Loucy (cell line): ENCODE measurements around the gene MAN1B1.

ENCODE experiments used
- H2AFZ ChIP-seq: fragments of 200-600 bp; sonication (generic); 2 replicates; pipeline ENCODE4 v1.6.0; 2016; ENCODE audit warnings: antibody characterized with exemption, mild to moderate bottlenecking, low read length, moderate library complexity
- H3F3A ChIP-seq: fragments of 200-600 bp; 2 replicates; pipeline ENCODE4 v1.6.0; 2016; ENCODE audit warnings: antibody characterized with exemption, low read depth, mild to moderate bottlenecking
- H3K27me3 ChIP-seq: fragments of 200-600 bp; sonication (generic); 2 replicates; pipeline ENCODE4 v1.6.1; 2014; ENCODE audit warnings: low read length, mild to moderate bottlenecking; ENCODE audit not compliant: insufficient read depth, poor library complexity, severe bottlenecking
- H3K36me3 ChIP-seq: fragments of 200-600 bp; sonication (generic); 2 replicates; pipeline ENCODE4 v1.6.1; 2016; ENCODE audit warnings: low read length; ENCODE audit not compliant: insufficient read depth
- H3K4me1 ChIP-seq: fragments of 200-600 bp; sonication (generic); 2 replicates; pipeline ENCODE4 v1.5.1; 2014; ENCODE audit warnings: low read length, mild to moderate bottlenecking; ENCODE audit not compliant: insufficient read depth, poor library complexity, severe bottlenecking
- H3K4me2 ChIP-seq: fragments of 200-600 bp; sonication (generic); 2 replicates; pipeline ENCODE4 v1.6.0; 2014; ENCODE audit warnings: antibody characterized with exemption, low read length, low read depth, mild to moderate bottlenecking; ENCODE audit not compliant: poor library complexity, severe bottlenecking
- H3K4me3 ChIP-seq: fragments of 200-600 bp; sonication (generic); 2 replicates; pipeline ENCODE4 v1.5.1; 2014; ENCODE audit warnings: low read length, mild to moderate bottlenecking, mixed read lengths; ENCODE audit not compliant: poor library complexity, severe bottlenecking
- H3K79me2 ChIP-seq: fragments of 200-600 bp; sonication (generic); 2 replicates; pipeline ENCODE4 v1.6.1; 2014; ENCODE audit warnings: low read length; ENCODE audit not compliant: insufficient read depth
- H3K9ac ChIP-seq: fragments of 200-600 bp; sonication (generic); 2 replicates; pipeline ENCODE4 v1.6.0; 2014; ENCODE audit warnings: mild to moderate bottlenecking, low read depth, low read length, moderate library complexity; ENCODE audit not compliant: poor library complexity, severe bottlenecking
- H3K9me2 ChIP-seq: fragments of 200-600 bp; sonication (generic); replicated peaks from 2 replicates; pipeline ENCODE4 v1.6.1; 2016; ENCODE audit warnings: low read depth, low read length, mixed read lengths
- H3K9me3 ChIP-seq: fragments of 200-600 bp; sonication (generic); 2 replicates; pipeline ENCODE4 v1.6.1; 2014; ENCODE audit warnings: mild to moderate bottlenecking, antibody characterized with exemption, low read length, low read depth; ENCODE audit not compliant: insufficient read depth
- H4K20me1 ChIP-seq: fragments of 200-600 bp; sonication (generic); 2 replicates; pipeline ENCODE4 v1.6.0; 2014; ENCODE audit warnings: antibody characterized with exemption, low read length, mild to moderate bottlenecking; ENCODE audit not compliant: insufficient read depth, poor library complexity, severe bottlenecking
- CTCF ChIP-seq: fragments of 200-600 bp; sonication (generic); conservative IDR thresholded peaks from 2 replicates; pipeline ENCODE4 v1.5.1; 2014; ENCODE audit warnings: mild to moderate bottlenecking, antibody characterized with exemption, low read length
- EZH2phosphoT487 ChIP-seq: fragments of 200-600 bp; IDR thresholded peaks from 2 replicates; pipeline ENCODE4 v1.6.1; 2018; ENCODE audit warnings: antibody characterized with exemption, mild to moderate bottlenecking, moderate library complexity, borderline replicate concordance

The MAN1B1 gene

GRCh38 chr9:137158625-137159024 lies 71.8 kb downstream of the MAN1B1 start:
- H4K20me1 ChIP-seq: no peaks in the 10 kb centered on the region
- H3K9me3 ChIP-seq: no peaks in the 10 kb centered on the region
- H3K4me2 ChIP-seq: peak overlapping the region; percentile 84
- peak overlapping the region; percentile 54 for H3K9ac ChIP-seq
- no peaks in the 10 kb centered on the region for H3F3A ChIP-seq
- peak overlapping the region; percentile 55 for H3K4me3 ChIP-seq
- TF ChIP-seq CTCF (no peak), EZH2phosphoT487 (no peak)
- H2AFZ ChIP-seq: 0 out of 2 replicates have a peak overlapping the region, but pooled peaks have one; percentile 3
- H3K9me2 ChIP-seq: no peaks in the 10 kb centered on the region
- H3K4me1 ChIP-seq: peaks cover 28% of the 10 kb centered on the region
- no peaks in the 10 kb centered on the region for H3K79me2 ChIP-seq
- H3K36me3 ChIP-seq: no peaks in the 10 kb centered on the region
- no peaks in the 10 kb centered on the region for H3K27me3 ChIP-seq
